Activated naive CD4-positive, alpha-beta T cell treated with anti-CD3 and anti-CD28 coated beads, Interleukin-2, amount 50 U/mL, for 24 hours (primary cell): Measurements from ENCODE around the gene TLE7.

Source experiments
- H3K27ac Mint-ChIP-seq: one replicate; pipeline ENCODE4 v1.8.0; 2021; ENCODE audit warnings: mild to moderate bottlenecking, mixed read lengths
- H3K27me3 Mint-ChIP-seq: one replicate; pipeline ENCODE4 v1.8.0; 2021; ENCODE audit warnings: mixed read lengths
- H3K36me3 Mint-ChIP-seq: one replicate; pipeline ENCODE4 v1.8.0; 2021; ENCODE audit warnings: mixed read lengths
- H3K4me1 Mint-ChIP-seq: one replicate; pipeline ENCODE4 v1.8.0; 2021; ENCODE audit warnings: mixed read lengths
- H3K4me3 Mint-ChIP-seq: one replicate; pipeline ENCODE4 v1.8.0; 2021; ENCODE audit warnings: mild to moderate bottlenecking, mixed read lengths
- H3K9me3 Mint-ChIP-seq: one replicate; pipeline ENCODE4 v1.8.0; 2021; ENCODE audit warnings: mixed read lengths

The TLE7 gene

GRCh38 chr16:71442051-71442440 lies at the start of gene TLE7:
TLE7 (minus strand) TSS chr16:71442054; CDS start chr16:71433324, 8,730 bp downstream.
- Mint-ChIP-seq H3K36me3 (peaks cover 3% of the 10 kb centered on the region), H3K4me3 (no peak within 1 kb of the TSS), H3K4me1 (no peaks in the 10 kb centered on the region), H3K27me3 (peaks cover 11% of the 10 kb centered on the region), H3K27ac (no peak within 1 kb of the TSS), H3K9me3 (no peaks in the 10 kb centered on the region)

DNA sequence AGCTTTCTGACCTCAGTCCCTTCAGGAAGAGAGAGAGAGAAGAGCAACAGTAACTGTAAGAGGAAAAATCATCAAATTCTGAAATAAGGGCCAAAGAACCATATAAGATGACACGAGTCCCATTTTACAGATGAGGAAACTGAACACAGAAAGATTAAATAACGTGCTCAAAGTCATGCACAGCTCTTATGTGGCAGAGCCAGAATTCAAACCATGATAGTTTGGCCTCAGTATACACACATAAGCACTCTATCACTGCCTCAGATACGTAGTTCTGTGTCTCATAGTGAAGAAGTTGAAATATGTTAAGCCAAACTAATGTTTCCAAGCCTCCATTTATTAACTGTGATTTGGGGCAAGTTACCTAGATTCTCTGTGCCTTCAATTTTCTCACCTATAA lies 49.2 kb upstream of the TLE7 start:
- H3K4me1 Mint-ChIP-seq, result no peaks in the 10 kb centered on the region
- no peaks in the 10 kb centered on the region for H3K9me3 Mint-ChIP-seq
- no peak overlapping the region for H3K27ac Mint-ChIP-seq
- peaks cover 2% of the 10 kb centered on the region for H3K27me3 Mint-ChIP-seq
- no peak overlapping the region for H3K4me3 Mint-ChIP-seq
- no peaks in the 10 kb centered on the region for H3K36me3 Mint-ChIP-seq

- Mint-ChIP-seq H3K27me3 (peaks cover 2% of the 10 kb centered on the region), H3K36me3 (no peaks in the 10 kb centered on the region), H3K27ac (no peak overlapping the region), H3K4me3 (no peak overlapping the region), H3K4me1 (no peaks in the 10 kb centered on the region), H3K9me3 (no peaks in the 10 kb centered on the region)
Observed at GRCh38 chr16:71490361-71490760, 48.5 kb upstream of the TLE7 start.

DNA sequence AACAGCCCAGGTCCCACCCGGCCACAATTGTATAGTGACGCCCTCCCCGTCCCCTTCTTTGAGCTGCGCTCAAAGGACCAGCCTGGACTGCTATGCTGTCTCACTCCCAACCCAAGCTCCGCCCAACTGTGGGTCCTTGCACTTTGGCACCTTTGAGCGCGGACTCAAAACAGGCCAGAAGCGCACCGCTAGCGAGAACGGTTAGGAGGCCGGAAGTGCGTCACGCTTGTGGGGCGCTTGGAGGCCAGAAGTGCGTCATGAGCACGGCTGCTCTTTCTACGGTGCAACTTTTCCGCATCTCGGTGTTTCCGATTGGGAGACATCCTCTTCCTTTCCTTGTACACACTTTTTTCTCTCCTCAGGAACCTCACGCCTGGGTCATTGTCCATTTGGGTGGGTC lies 47.3 kb upstream of the TLE7 start, which contains the start of gene ZNF19:
Gene ZNF19 (minus strand): TSS at position 203 of the 400 bp plus-strand sequence. CDS start 7,210 bp downstream, outside the sequence.
- peaks cover 7% of the 10 kb centered on the region for H3K4me1 Mint-ChIP-seq
- H3K27ac Mint-ChIP-seq, result no peak within 1 kb of the TSS
- no peaks in the 10 kb centered on the region for H3K36me3 Mint-ChIP-seq
- no peak within 1 kb of the TSS for H3K4me3 Mint-ChIP-seq
- H3K27me3 Mint-ChIP-seq, result peaks cover 1% of the 10 kb centered on the region
- no peaks in the 10 kb centered on the region for H3K9me3 Mint-ChIP-seq

DNA sequence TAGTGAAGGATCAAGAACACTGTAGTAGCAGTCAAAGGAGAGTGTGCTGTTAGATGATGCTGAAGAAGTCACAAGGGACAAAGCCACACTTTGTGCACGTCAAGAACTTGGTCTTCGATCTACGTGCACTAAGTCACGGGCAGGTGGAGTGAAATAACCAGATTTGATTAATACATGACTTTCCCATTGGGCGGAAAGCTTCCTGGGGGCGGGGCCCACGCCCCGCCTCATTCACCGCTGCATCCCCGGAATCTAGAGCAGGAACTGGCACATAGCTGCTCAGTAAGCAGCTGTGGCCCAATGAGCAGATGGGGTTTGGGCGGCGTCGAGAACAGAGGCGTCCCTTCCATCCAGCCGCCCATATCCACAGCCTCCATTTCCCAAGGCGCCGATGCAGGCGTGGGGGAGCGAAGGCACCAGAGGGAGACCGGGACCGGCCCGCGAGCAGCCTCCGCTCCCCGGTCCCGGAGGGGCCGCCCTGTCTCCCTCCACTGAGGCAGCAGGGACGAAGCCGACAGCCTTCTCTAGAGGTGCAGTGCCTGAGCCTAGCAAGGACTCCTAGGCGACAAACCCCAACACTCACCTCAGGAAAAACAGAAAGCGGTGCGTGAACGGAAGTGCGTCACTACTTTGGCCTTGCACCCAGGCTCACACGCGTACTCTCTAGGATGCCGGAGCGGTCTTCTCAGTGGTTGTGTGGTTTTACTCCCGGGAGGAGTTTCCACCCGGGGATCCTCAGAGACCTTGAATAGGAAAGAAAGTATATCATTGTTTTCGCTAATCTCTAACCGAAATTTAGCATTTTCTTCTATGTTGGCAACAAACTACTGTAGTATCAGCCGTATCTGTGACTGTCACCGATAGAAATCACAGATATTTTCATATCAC lies 42.4 kb upstream of the TLE7 start:
- Mint-ChIP-seq H3K4me3 (peak overlapping the region; percentile 91), H3K4me1 (peaks cover 17% of the 10 kb centered on the region), H3K36me3 (peaks cover 3% of the 10 kb centered on the region), H3K27ac (peak overlapping the region; percentile 93), H3K27me3 (no peaks in the 10 kb centered on the region), H3K9me3 (no peaks in the 10 kb centered on the region)

DNA sequence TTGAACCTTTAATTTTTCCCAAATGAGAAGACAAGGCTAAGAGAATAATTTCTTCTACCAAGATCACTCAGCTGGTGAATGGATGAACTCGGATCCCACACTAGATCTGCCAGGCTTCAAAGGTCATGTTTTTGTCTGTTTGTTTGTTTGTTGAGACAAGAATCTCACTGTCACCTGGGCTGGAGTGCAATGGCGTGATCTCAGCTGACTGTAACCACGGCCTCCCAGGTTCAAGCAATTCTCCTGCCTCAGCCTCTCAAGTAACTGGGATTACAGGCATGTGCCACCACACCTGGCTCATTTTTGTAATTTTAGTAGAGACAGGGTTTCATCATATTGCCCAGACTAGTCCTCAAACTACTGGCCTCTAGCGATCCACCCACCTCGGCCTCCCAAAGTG lies 40.7 kb upstream of the TLE7 start:
- peaks cover 3% of the 10 kb centered on the region for H3K36me3 Mint-ChIP-seq
- no peaks in the 10 kb centered on the region for H3K27me3 Mint-ChIP-seq
- no peak overlapping the region for H3K27ac Mint-ChIP-seq
- peaks cover 17% of the 10 kb centered on the region for H3K4me1 Mint-ChIP-seq
- no peak overlapping the region for H3K4me3 Mint-ChIP-seq
- no peaks in the 10 kb centered on the region for H3K9me3 Mint-ChIP-seq

- Mint-ChIP-seq H3K4me3 (no peak overlapping the region), H3K9me3 (no peaks in the 10 kb centered on the region), H3K27me3 (no peaks in the 10 kb centered on the region), H3K27ac (no peak overlapping the region), H3K4me1 (peaks cover 17% of the 10 kb centered on the region), H3K36me3 (peaks cover 8% of the 10 kb centered on the region)
Observed at GRCh38 chr16:71480956-71481355, 39.1 kb upstream of the TLE7 start.

DNA sequence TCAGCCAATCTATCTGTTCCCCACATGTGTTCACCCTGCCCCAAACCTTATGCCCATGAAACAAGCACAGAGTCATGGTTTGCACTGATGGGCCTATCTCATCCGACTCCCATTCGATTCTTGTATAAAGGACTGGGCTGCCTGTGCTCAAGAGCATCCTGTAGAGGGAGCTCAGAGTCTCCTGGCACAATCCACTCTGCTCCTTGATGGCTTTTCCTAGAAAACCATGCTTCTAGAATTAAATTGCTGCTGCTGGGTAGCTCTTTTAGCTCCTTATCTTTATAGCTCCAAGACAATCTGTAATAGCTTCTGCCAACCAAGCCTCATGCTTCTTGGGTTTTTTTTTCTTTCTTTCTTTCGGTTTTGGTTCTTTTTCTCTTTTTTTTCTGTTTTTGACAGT lies 37.6 kb upstream of the TLE7 start:
- Mint-ChIP-seq H3K27me3 (no peaks in the 10 kb centered on the region), H3K9me3 (no peaks in the 10 kb centered on the region), H3K27ac (no peak overlapping the region), H3K4me3 (no peak overlapping the region), H3K4me1 (peaks cover 11% of the 10 kb centered on the region), H3K36me3 (peaks cover 10% of the 10 kb centered on the region)

DNA sequence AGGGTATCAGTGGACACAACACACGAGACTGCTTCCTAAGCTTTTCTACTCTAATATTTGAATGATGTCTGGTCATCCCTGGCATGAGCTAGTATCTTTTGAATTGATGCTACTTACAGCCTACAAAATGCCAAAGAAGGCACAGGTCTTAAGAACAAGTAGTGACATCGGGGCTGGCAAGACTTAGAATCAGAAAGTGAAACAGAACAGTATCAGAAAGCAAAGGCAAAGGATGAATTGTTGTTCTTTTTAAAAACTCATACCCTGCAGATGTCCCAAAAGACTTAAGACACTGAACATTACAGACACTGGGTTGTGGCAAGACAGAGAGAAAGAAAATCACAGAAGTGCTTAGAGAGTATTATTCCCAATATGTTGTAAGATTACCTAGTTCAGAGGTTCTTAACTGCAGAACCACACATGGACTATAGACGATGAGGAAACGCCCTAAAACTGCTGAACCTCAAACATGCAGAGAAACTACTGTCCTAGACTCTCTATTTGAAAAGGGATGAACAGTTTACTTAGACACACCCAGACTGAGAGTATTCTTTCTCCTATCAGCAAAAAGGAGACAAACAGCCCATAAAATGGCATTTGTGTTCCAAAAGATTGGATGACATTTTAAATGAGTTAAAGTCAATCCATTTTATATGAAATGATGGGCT lies 34.7 kb upstream of the TLE7 start:
- H3K36me3 Mint-ChIP-seq, result peaks cover 13% of the 10 kb centered on the region
- H3K27me3 Mint-ChIP-seq, result no peaks in the 10 kb centered on the region
- H3K27ac Mint-ChIP-seq, result no peak overlapping the region
- no peaks in the 10 kb centered on the region for H3K9me3 Mint-ChIP-seq
- no peak overlapping the region for H3K4me3 Mint-ChIP-seq
- no peaks in the 10 kb centered on the region for H3K4me1 Mint-ChIP-seq

DNA sequence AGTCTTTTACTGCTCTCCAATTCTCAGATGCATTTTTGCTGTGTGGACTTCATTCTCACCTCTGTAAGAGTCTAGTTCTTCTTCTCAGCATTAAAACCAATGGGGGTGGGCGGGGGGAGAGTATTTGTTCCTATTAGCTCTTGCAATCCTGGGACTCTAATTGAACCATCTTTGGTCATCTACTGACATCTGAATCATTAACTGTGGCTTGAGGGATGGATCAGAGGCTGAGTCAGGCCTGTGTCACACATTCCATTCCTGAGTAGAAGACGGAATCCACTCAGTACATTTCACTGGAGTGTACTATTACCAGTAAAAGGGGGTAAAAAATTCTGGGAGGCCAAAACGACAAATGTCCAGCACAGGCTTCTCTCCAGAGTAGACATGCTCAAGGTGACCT lies 33.0 kb upstream of the TLE7 start:
- Mint-ChIP-seq H3K9me3 (no peaks in the 10 kb centered on the region), H3K4me3 (no peak overlapping the region), H3K27me3 (no peaks in the 10 kb centered on the region), H3K27ac (no peak overlapping the region), H3K36me3 (peaks cover 12% of the 10 kb centered on the region), H3K4me1 (no peaks in the 10 kb centered on the region)

- H3K27me3 Mint-ChIP-seq, result no peaks in the 10 kb centered on the region
- no peak overlapping the region for H3K4me3 Mint-ChIP-seq
- no peak overlapping the region for H3K27ac Mint-ChIP-seq
- peaks cover 15% of the 10 kb centered on the region for H3K36me3 Mint-ChIP-seq
- H3K9me3 Mint-ChIP-seq, result no peaks in the 10 kb centered on the region
- no peaks in the 10 kb centered on the region for H3K4me1 Mint-ChIP-seq
Observed at GRCh38 chr16:71473891-71474290, 32.0 kb upstream of the TLE7 start.

DNA sequence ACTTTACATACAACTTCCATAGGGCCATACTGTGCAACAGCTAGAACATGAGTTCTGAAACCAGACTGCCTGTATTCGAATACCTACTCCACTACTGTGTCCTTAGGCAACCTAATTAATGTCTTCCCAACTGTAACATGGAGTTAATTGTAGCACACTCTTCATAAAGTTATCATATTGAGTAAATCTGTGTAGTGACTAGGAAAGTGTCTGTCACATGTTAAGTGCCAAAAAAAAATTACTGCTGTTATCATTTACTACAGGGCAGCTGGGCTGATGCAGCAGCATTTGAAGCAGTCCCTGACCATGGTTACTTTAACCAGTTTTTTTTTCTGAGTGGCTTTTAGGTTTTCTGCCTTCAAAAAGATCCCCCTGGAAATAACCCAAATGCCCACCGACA lies 31.1 kb upstream of the TLE7 start:
- H3K9me3 Mint-ChIP-seq, result no peaks in the 10 kb centered on the region
- H3K4me1 Mint-ChIP-seq, result no peaks in the 10 kb centered on the region
- H3K27me3 Mint-ChIP-seq, result no peaks in the 10 kb centered on the region
- peaks cover 15% of the 10 kb centered on the region for H3K36me3 Mint-ChIP-seq
- H3K4me3 Mint-ChIP-seq, result no peak overlapping the region
- no peak overlapping the region for H3K27ac Mint-ChIP-seq

DNA sequence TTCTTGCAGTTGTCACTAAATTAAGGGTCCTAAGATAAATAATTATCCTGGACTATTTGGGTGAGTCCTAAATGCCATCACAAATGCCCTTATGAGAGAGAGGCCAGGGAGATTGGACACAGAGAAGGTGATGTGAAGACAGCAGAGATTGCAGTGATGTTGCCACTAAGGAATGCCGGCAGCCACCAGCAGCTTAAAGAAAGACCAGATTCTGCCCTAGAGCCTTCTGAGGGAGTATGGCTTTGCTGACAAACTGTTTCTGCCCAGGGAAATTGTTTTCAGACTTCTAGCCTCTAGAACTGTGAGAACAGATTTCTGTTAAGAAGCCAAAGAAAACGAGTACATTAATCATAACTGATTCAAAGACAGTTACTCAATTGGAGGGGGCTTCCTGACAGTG lies 30.2 kb upstream of the TLE7 start:
- no peak overlapping the region for H3K4me3 Mint-ChIP-seq
- no peak overlapping the region for H3K27ac Mint-ChIP-seq
- H3K9me3 Mint-ChIP-seq, result no peaks in the 10 kb centered on the region
- H3K4me1 Mint-ChIP-seq, result no peaks in the 10 kb centered on the region
- no peaks in the 10 kb centered on the region for H3K27me3 Mint-ChIP-seq
- H3K36me3 Mint-ChIP-seq, result peaks cover 15% of the 10 kb centered on the region

DNA sequence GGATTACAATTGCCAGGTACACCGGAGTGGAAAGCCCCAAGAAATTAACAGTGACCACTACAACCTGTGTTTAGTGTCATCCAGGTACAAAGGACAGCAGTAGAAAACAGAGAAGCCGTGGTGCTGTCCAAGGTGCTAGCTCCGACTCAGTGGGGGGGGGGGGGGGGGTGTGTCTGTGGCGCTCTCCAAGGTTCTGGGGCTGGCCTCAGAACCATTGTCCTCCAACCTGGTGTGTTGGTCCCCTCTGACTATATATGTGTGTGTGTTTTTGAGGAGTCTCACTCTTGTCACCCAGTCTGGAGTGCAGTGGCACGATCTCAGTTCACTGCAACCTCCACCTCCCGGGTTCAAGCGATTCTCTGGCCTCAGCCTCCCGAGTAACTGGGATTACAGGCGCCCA lies 26.0 kb upstream of the TLE7 start:
- no peak overlapping the region for H3K27ac Mint-ChIP-seq
- no peak overlapping the region for H3K4me3 Mint-ChIP-seq
- H3K9me3 Mint-ChIP-seq, result no peaks in the 10 kb centered on the region
- H3K4me1 Mint-ChIP-seq, result peaks cover 3% of the 10 kb centered on the region
- peaks cover 8% of the 10 kb centered on the region for H3K36me3 Mint-ChIP-seq
- H3K27me3 Mint-ChIP-seq, result no peaks in the 10 kb centered on the region

GRCh38 chr16:71464231-71464630 lies 22.4 kb upstream of the TLE7 start:
- H3K4me3 Mint-ChIP-seq, result no peak overlapping the region
- no peak overlapping the region for H3K27ac Mint-ChIP-seq

More at GRCh38 chr16:71464231-71464630, 22.4 kb upstream of the TLE7 start:
- Mint-ChIP-seq H3K36me3 (peaks cover 5% of the 10 kb centered on the region), H3K4me1 (peaks cover 25% of the 10 kb centered on the region), H3K27me3 (no peaks in the 10 kb centered on the region), H3K9me3 (no peaks in the 10 kb centered on the region)
